HG02870 (cell line): ENCODE measurements around the gene PDE4D.
"Not testable (repeated sequence)": the region's sequence is repeated elsewhere in the genome, so short reads cannot be mapped to it uniquely, and the experiment has no call there.

Experiments used
- ATAC-seq: cut with Tn5 transposase; IDR thresholded peaks from one replicate; pipeline ENCODE4 v1.9.1; 2021; ENCODE audit warnings: mild to moderate bottlenecking, moderate library complexity; ENCODE audit not compliant: unreplicated experiment

PDE4D gene

GRCh38 chr5:59449905-59450644, 443.5 kb downstream of the PDE4D start:
- ATAC-seq: no peak

- no peak for ATAC-seq
Measured at GRCh38 chr5:59446356-59446755, 447.2 kb downstream of the PDE4D start.

- ATAC-seq: no peak
Measured at GRCh38 chr5:59445741-59446140, 447.8 kb downstream of the PDE4D start.

- no peak for ATAC-seq
Measured at GRCh38 chr5:59439303-59439702, 454.2 kb downstream of the PDE4D start.

- ATAC-seq: no peak
Measured at GRCh38 chr5:59437176-59437575, 456.4 kb downstream of the PDE4D start.

GRCh38 chr5:59436364-59437148, 457.0 kb downstream of the PDE4D start:
- no peak for ATAC-seq

- ATAC-seq: no peak
Measured at GRCh38 chr5:59433174-59433573, 460.4 kb downstream of the PDE4D start.

GRCh38 chr5:59430066-59430685, 463.4 kb downstream of the PDE4D start:
- ATAC-seq: no peak

- no peak for ATAC-seq
Measured at GRCh38 chr5:59428391-59428790, 465.1 kb downstream of the PDE4D start.

GRCh38 chr5:59424515-59424914, 469.0 kb downstream of the PDE4D start:
- ATAC-seq: no peak

GRCh38 chr5:59423021-59423420, 470.5 kb downstream of the PDE4D start:
- no peak for ATAC-seq

- ATAC-seq: no peak
Measured at GRCh38 chr5:59421986-59422941, 471.3 kb downstream of the PDE4D start.

GRCh38 chr5:59420596-59420995, 472.9 kb downstream of the PDE4D start:
- ATAC-seq: no peak

GRCh38 chr5:59418808-59419207, 474.7 kb downstream of the PDE4D start:
- no peak for ATAC-seq

GRCh38 chr5:59416451-59416850, 477.1 kb downstream of the PDE4D start:
- ATAC-seq: no peak

- ATAC-seq: no peak
Measured at GRCh38 chr5:59416026-59416425, 477.5 kb downstream of the PDE4D start.

- ATAC-seq: no peak
Measured at GRCh38 chr5:59412428-59412827, 481.1 kb downstream of the PDE4D start.

GRCh38 chr5:59408997-59409396, 484.5 kb downstream of the PDE4D start:
- ATAC-seq: not testable (repeated sequence)

- no peak for ATAC-seq
Measured at GRCh38 chr5:59407967-59408366, 485.6 kb downstream of the PDE4D start.

- ATAC-seq: no peak
Measured at GRCh38 chr5:59401637-59402036, 491.9 kb downstream of the PDE4D start.

GRCh38 chr5:59394956-59395355, 498.6 kb downstream of the PDE4D start:
- not testable (repeated sequence) for ATAC-seq
